Measurements from ENCODE around the gene SCARF2. TPM values are rescaled to one million over a fixed set of nuclear protein-coding genes. Genes with fewer than 3 reads are reported as not detected.

Gene SCARF2, protein sequence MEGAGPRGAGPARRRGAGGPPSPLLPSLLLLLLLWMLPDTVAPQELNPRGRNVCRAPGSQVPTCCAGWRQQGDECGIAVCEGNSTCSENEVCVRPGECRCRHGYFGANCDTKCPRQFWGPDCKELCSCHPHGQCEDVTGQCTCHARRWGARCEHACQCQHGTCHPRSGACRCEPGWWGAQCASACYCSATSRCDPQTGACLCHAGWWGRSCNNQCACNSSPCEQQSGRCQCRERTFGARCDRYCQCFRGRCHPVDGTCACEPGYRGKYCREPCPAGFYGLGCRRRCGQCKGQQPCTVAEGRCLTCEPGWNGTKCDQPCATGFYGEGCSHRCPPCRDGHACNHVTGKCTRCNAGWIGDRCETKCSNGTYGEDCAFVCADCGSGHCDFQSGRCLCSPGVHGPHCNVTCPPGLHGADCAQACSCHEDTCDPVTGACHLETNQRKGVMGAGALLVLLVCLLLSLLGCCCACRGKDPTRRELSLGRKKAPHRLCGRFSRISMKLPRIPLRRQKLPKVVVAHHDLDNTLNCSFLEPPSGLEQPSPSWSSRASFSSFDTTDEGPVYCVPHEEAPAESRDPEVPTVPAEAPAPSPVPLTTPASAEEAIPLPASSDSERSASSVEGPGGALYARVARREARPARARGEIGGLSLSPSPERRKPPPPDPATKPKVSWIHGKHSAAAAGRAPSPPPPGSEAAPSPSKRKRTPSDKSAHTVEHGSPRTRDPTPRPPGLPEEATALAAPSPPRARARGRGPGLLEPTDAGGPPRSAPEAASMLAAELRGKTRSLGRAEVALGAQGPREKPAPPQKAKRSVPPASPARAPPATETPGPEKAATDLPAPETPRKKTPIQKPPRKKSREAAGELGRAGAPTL
- total RNA-seq (12.8 and 14.5 TPM in 2 replicates), polyA plus RNA-seq (8.1 and 10.6 TPM in 2 replicates), polyA minus RNA-seq (ENCODE audit: low replicate concordance) (17.3 and 26.9 TPM in 2 replicates)
- polyA plus RNA-seq (2012): 16.8 and 22.2 TPM in 2 replicates

DNA sequence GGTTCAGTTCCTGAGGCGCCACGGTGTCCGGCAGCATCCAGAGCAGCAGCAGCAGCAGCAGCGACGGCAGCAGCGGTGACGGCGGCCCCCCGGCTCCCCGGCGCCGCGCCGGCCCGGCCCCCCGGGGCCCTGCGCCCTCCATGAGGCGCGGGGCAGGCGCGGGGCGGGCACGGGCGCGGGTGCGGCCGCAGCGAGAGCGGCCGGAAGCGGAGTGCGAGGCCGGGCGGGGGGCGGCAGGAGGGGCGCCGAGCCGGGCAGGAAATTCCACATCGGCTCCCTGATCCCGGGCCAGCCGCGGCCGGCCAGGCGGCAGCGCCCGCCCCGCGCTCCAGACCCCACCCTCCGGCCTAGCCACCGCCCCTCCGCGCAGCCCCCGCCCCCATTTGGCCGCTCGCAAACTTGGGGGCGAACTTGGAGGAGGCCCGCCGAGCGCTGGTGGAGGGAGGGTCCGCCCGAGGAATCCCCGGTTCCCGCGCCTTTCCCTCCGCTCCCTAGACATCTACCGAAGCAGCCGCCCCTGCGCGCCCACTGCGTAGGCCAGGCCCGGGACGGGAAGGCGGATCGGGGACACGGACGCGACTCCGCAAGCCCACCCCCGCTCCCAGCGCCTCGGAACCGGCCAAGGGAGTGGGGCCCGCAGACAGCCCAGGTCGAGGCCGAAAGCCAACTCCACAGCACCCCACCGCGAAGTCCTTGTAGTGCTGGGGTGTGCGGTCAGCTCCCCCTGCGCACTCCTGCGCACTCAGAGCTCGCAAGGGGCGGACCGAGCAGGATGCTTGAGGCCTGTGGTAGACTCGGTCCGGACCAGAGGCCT is at the start of gene SCARF2:
Gene SCARF2 (minus strand): TSS at position 213 of the 814 bp plus-strand sequence. CDS start 71 bp downstream, at position 142.
- Histone ChIP-seq H3K27me3 (ENCODE audit: control insufficient read depth, insufficient read depth, low read length) (no peaks in the 10 kb centered on the region), H2AFZ (ENCODE audit: low read length) (peak within 1 kb of the TSS; percentile 52), H3K79me2 (ENCODE audit: control insufficient read depth, insufficient read depth, low read length) (peaks cover 33% of the 10 kb centered on the region), H3K9ac (ENCODE audit: insufficient read depth, low read length) (peak within 1 kb of the TSS; percentile 82), H3K4me3 (replicated peaks in 1 of 4; ENCODE audit: control extremely low read depth in 1 of 4, insufficient read depth in 1 of 4, low read depth in 3 of 4, low read length in 4 of 4) (peak within 1 kb of the TSS; percentile 86 to 91 (median 88)), H3K4me1 (ENCODE audit: control insufficient read depth, extremely low read depth, insufficient read depth, low read length) (peaks cover 27% of the 10 kb centered on the region), H3K9me3 (ENCODE audit: control insufficient read depth, insufficient read depth, low read depth, low read length) (no peaks in the 10 kb centered on the region), H4K20me1 (ENCODE audit: control insufficient read depth, extremely low read depth, insufficient read depth, low read length) (no peaks in the 10 kb centered on the region), H3K27ac (ENCODE audit: insufficient read depth, low read length) (peak within 1 kb of the TSS; percentile 83), H3K36me3 (ENCODE audit: control insufficient read depth, insufficient read depth, low read length) (peaks cover 4% of the 10 kb centered on the region), H3K4me2 (ENCODE audit: extremely low read depth, insufficient read depth, low read length) (peak within 1 kb of the TSS; percentile 84)
- DNase-seq (ENCODE audit: low read depth in 2 of 2): peak; percentile 57 to 73
- TF ChIP-seq, protein P1, sequence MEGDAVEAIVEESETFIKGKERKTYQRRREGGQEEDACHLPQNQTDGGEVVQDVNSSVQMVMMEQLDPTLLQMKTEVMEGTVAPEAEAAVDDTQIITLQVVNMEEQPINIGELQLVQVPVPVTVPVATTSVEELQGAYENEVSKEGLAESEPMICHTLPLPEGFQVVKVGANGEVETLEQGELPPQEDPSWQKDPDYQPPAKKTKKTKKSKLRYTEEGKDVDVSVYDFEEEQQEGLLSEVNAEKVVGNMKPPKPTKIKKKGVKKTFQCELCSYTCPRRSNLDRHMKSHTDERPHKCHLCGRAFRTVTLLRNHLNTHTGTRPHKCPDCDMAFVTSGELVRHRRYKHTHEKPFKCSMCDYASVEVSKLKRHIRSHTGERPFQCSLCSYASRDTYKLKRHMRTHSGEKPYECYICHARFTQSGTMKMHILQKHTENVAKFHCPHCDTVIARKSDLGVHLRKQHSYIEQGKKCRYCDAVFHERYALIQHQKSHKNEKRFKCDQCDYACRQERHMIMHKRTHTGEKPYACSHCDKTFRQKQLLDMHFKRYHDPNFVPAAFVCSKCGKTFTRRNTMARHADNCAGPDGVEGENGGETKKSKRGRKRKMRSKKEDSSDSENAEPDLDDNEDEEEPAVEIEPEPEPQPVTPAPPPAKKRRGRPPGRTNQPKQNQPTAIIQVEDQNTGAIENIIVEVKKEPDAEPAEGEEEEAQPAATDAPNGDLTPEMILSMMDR (conservative IDR thresholded peaks at IDR 0.05 in 1 of 2, IDR thresholded peaks at IDR 0.05 in 1 of 2; ENCODE audit: low read depth in 1 of 2, low read length in 2 of 2): no peak
- no peak for TF ChIP-seq EZH2 (IDR thresholded peaks at IDR 0.05; ENCODE audit: low read length, missing control alignments)

DNA sequence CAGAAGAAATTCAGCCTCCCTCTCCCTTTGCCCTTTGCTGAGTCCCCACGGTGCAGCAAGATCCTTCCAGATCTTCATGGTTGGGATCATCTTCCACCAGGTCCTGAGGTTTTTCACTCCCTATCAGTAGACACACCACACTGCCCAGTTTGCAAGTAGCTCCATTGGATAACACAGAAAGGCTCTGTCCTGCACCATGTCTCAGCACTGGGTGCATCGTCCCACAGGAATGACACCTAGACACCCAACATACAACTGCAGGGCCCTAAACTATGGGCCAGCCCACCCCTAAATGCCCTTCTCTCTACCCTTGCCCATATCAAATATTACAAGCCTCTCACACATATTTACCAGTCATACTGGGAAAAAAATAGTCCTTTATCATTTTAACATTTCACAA is 48.6 kb upstream of the SCARF2 start:
- no peak for DNase-seq (ENCODE audit: low read depth in 2 of 2)
- Histone ChIP-seq H3K4me1 (ENCODE audit: control insufficient read depth, extremely low read depth, insufficient read depth, low read length) (no peaks in the 10 kb centered on the region), H3K27me3 (ENCODE audit: control insufficient read depth, insufficient read depth, low read length) (no peaks in the 10 kb centered on the region), H3K4me3 (replicated peaks in 1 of 4; ENCODE audit: control extremely low read depth in 1 of 4, insufficient read depth in 1 of 4, low read depth in 3 of 4, low read length in 4 of 4) (no peak overlapping the region), H3K9ac (ENCODE audit: insufficient read depth, low read length) (no peak overlapping the region), H3K9me3 (ENCODE audit: control insufficient read depth, insufficient read depth, low read depth, low read length) (no peaks in the 10 kb centered on the region), H4K20me1 (ENCODE audit: control insufficient read depth, extremely low read depth, insufficient read depth, low read length) (no peaks in the 10 kb centered on the region), H3K4me2 (ENCODE audit: extremely low read depth, insufficient read depth, low read length) (no peak overlapping the region), H3K36me3 (ENCODE audit: control insufficient read depth, insufficient read depth, low read length) (peaks cover 3% of the 10 kb centered on the region), H3K27ac (ENCODE audit: insufficient read depth, low read length) (no peak overlapping the region), H2AFZ (ENCODE audit: low read length) (no peak overlapping the region), H3K79me2 (ENCODE audit: control insufficient read depth, insufficient read depth, low read length) (peaks cover 7% of the 10 kb centered on the region)
- TF ChIP-seq, protein P1 (conservative IDR thresholded peaks at IDR 0.05 in 1 of 2, IDR thresholded peaks at IDR 0.05 in 1 of 2; ENCODE audit: low read depth in 1 of 2, low read length in 2 of 2): no peak
